Hematopoietic multipotent progenitor cell treated with erythropoietin and hydrocortisone succinate and interleukin-3 and kit ligand, for 4 days (in vitro differentiated cells): ENCODE measurements around the gene SCGB1D1.
A peak's percentile ranks its signal among the peaks of the same experiment; 100 is the strongest.
"Not testable (repeated sequence)": the region's sequence is repeated elsewhere in the genome, so short reads cannot be mapped to it uniquely, and the experiment has no call there.

Experiments
- DNase-seq: peaks from one replicate; pipeline ENCODE4 v3.0.0-alpha.2; 2015

The SCGB1D1 gene

DNA sequence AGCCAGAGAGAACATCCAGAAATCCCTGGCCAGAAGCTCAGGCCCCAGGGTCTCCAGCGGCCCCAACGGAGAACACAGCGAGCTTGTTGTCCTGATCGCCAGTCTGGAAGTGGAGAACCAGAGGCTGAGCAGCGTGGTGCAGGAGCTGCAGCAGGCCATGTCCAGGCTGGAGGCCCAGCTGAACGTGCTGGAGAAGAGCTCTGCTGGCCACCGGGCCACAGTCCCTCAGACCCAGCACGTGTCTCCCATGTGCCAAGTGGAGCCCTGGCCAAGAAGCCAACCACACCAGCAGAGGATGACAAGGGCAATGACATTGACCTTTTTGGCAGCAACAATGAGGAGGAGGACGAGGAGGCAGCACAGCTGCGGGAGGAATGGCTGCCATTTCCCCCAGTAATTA, 20.6 kb upstream of the SCGB1D1 start:
- DNase-seq, result no peak

DNA sequence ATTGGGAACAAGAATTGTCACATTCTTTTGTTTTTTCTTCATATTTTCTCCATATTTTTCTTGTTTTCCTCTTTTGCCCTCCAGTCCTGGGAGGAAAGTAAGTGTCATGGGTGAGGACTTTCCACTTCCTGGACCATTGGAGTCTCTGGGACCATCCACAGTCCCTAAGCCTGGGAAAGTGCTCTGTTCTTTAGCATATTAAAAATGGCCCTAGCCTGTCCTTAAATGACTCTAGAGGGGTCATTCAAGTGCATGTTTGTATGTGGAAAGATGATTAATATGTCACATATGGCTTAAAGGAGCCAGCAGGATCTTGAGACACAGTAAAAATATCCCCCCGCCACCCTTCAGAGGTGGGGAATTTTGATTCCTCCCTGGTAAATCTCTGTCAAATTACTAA, 20.1 kb upstream of the SCGB1D1 start:
- no peak for DNase-seq

DNA sequence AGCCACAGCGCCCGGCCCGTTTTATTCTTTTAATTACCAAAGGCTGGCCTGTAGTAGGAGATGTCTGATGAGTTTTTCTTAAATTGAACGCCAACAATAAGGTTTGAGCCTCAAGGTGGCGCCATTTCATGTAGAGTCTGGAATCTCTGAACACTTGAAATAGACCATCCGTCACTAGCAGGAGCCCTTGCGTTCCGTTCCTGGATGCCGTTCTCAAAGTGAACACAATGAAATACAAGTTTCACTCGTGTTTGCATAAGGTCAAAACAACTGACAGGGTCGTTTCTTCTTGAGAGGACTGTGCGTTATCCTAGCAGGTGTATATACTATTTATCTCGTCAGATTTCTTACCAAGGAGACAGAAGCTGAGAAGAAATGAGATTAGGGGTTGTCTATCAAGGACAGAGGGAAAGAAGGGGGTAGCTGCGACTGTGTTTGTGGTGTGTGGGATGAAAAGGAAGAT, 18.7 kb upstream of the SCGB1D1 start:
- peak; percentile 94 for DNase-seq

DNA sequence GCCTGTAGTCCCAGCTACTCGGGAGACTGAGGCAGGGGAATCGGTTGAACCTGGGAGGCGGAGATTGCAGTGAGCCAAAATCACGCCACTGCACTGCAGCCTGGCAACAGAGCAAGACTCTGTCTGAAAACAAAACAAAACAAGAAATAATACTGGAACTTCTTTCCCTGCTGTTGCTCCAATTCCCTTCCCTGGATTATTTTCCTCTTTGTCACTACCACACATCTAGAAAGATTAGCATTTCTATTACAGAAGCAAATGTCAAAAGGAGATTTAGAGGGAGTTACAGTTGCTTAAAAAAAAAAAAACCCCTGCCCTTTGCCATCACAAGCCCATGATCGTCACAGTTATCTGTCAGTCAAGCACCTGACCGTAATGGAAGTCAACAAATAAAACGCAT, 17.7 kb upstream of the SCGB1D1 start:
- no peak for DNase-seq

DNA sequence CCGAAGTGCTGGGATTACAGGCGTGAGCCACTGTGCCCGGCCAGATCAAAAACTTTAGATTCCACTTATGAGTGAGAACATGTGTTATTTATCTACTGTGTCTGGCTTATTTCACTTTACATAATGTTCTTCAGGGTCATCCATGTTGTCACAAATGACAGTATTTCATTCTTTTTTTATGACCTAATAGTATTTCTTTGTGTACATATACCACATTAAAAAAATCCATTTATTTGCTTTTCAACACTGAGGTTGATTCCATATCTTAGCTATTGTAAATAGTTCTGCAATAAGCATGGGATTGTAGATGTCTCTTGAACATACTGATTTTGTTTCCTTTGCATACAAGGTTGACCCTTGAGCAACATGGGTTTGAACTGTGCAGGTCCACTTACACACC, 13.2 kb upstream of the SCGB1D1 start:
- DNase-seq, result no peak

DNA sequence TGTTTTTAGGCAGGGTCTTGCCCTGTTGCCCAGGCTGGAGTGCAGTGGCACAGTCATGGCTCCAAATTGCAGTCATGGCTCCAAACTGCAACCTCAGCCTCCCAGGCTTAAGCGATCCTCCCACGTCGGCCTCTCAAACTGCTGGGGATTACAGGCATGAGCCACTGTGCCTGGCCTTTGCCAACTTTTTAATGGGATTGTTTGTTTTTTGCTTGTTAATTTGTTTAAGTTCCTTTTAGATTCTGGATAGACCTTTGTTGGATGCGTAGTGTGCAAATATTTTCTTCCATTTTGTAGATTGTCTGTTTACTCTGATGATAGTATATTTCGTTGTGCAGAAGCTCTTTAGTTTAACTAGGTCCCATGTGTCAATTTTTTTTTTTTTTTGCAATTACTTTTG, 10.0 kb upstream of the SCGB1D1 start:
- DNase-seq, result no peak

DNA sequence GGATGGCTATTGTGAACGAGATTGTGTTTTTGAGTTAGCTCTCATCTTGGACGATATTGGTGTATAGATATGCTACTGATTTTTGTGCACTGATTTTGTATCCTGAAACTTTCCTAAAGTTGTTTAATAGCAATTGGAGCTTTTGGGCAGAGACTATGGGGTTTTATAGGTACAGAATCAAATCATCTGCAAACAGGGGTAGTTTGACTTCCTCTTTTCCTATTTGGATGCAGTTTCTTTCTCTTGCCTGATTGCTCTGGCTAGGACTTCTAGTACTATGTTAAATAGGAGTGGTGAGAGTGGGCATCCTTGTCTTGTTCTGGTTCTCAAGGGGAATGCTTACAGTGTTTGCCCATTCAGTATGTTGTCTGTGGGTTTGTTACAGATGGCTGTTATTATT, 8.9 kb upstream of the SCGB1D1 start:
- DNase-seq, result no peak

DNA sequence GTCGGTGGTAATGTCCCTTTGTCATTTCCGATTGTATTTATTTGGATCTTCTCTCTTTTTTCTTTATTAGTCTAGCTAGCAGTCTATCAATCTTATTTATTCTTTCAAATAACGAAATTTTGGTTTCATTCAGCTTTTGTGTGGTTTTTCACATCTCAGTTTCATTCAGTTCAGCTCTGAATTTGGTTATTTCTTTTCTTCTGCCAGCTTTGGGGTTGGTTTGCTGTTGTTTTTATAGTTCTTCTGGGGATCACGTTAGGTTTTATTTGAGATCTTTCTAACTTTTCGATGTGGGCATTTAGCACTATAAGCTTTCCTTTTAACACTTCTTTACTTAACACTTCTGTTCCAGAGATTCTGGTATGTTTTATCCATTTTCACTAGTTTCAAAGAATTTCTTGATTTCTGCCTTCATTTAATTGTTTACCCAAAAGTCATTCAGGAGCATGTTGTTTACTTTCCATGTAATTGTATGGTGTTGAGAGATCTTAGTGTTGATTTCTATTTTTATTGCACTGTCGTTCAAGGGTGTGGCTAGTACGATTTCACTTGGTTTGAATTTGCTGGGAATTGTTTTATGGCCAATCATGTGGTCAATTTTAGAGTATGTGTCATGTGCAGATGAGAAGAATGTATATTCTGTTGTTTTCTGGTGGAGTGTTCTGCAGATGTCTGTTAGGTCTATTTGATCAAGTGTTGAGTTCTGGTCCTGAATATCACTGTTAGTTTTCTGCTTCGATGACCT, 7.7 kb upstream of the SCGB1D1 start:
- DNase-seq, result no peak

DNA sequence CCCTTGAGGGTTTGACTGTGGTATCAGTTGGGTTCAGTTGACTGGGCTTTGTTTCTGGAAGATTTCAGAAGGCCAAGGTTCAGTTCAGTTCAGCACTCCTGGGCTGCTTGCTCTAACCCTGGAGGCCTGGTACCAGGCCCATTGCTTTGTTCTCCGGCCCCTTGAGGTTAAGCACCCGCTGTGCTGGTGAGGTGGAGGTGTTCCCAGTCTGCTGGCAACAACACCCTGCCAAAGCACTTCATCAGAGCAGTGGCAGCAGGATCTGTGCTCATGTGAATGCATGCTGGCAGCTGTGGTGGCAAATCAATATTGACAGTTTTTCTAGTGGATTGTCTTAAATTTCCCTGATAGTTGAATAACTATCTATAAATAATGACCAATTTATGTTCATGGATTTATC, 3.8 kb upstream of the SCGB1D1 start:
- DNase-seq, result no peak

DNA sequence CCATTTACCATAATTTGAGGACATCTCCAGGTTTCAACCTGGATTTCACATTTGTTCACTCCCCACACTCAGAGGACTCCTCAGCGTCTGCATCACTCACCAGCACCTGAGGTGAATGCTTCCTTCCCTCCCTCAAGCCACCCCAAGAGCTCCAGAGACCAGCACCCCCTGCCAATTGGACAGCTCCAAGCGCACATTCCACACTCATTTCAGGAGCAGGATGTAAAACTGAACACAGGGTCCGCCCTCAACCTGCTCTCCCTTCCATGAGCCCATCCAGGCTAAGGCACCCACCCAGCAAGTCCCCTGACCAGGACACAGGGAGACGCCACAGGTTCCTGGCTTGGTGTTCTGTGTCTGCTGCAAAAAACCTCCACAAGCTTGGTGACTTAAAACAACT, 3.9 kb downstream of the SCGB1D1 start:
- peak; percentile 8 for DNase-seq

DNA sequence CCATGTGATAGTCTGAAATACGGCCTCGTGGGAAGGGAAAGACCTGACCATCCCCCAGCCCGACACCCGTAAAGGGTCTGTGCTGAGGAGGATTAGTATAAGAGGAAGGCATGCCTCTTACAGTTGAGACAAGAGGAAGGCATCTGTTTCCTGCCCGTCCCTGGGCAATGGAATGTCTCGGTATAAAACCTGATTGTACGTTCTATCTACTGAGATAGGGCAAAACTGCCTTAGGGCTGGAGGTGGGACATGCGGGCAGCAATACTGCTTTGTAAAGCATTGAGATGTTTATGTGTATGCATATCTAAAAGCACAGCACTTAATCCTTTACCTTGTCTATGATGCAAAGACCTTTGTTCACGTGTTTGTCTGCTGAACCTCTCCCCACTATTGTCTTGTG, 5.0 kb downstream of the SCGB1D1 start:
- DNase-seq, result not testable (repeated sequence)

DNA sequence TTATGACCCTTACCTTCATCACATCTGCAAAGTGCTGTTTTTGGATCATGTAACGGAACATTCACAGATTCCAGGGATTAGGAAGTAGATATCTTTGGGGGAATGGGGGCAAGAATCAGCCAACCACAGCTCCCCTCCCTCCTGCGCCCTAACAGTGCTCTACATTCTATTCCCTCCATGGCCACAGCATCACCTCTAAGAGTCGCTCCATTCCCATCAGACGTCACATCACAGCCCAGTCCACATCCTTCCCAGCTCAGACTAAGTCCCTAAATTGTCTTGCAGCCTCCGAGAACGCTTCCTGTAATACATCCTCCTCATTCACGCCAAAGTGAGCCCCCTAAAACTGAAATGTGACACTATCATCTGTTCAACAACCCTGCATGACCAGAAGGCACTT, 5.9 kb downstream of the SCGB1D1 start:
- DNase-seq, result no peak

DNA sequence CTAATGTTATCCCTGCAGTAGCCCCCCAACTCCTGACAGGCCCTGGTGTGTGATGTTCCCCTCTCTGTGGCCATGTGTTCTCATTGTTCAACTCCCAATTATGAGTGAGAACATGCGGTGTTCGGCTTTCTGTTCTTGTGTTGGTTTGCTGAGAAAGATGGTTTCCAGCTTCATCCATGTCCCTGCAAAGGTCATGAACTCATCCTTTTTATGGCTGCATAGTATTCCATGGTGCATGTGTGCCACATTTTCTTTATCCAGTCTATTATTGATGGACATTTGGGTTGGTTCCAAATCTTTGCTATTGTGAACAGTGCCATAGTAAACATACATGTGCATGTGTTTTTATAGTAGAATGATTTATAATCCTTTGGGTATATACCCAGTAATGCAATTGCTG, 7.4 kb downstream of the SCGB1D1 start:
- DNase-seq, result not testable (repeated sequence)

DNA sequence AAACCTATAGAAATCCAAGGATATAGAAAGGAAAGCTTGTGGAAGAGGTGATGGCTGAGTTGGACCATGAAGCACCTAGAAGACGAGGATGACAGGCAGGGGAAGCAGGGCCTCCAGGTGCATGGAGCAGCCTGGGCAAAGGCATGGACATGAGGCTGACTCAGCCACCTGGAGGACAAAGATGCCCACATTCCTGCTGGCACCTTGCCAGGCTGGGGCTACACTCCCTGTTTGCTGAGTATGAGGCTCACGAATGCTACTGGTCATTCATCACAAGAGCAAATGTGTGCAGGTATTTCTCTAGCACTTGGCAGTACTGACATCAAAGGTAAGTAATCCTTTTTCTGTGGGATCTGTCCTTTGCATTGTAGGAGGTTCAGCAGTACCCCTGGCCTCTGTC, 11.4 kb downstream of the SCGB1D1 start:
- DNase-seq, result no peak

DNA sequence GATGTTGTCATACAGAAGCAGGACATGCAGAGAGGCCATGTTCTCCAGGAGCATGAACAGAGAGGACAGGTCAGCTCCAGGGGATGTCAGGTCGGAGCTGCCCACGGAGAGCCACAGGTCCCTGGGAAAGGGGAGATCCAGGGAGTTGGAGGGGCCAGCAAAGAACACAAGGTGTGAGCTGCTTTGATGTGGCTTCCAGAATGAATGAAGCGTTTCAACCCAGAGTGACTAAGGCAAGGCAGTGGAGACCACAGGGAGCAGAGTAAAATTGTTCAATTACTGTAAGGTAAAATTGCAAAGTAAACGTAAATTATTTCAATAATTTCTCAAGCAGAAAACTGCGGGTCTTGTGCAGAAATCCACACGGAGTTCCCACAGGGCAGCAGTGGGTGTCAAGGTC, 12.9 kb downstream of the SCGB1D1 start:
- no peak for DNase-seq

DNA sequence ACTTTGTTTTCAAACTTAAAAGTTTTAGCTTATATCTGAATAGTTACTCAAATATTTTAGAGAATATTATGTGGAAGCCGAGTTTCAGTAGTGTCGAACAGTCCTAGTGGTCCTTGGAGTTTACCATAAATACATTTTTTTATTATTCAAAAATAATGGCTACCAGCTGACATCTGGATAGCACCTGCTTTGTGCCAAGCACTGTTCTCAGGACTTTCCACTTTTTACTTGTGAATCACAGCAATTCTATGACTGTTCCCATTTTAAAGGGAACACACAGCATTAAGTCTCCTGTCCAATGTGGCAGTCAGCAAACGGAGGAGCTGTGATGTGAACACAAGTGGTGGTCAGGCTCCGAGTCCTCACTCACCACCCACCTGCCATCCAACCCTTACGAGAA, 14.4 kb downstream of the SCGB1D1 start:
- no peak for DNase-seq

DNA sequence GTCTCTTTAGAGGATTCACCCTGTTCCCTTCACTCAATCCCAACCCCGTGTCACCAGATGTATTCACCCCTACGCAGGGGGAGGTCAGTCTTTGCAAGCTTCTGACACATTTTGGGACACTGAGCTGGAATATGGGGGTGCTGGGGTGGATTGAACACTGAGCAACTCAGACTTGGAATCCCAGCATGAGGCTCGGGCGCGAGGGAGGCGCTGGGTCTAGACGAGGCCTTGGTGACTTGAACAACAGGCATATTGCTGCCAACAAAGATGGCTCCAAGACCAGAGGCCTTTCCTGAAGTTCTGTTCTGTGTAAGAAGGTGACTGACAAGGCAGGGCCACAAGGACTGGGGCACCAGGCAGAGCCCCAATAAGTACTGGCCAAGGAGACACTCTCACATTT, 15.4 kb downstream of the SCGB1D1 start:
- no peak for DNase-seq

DNA sequence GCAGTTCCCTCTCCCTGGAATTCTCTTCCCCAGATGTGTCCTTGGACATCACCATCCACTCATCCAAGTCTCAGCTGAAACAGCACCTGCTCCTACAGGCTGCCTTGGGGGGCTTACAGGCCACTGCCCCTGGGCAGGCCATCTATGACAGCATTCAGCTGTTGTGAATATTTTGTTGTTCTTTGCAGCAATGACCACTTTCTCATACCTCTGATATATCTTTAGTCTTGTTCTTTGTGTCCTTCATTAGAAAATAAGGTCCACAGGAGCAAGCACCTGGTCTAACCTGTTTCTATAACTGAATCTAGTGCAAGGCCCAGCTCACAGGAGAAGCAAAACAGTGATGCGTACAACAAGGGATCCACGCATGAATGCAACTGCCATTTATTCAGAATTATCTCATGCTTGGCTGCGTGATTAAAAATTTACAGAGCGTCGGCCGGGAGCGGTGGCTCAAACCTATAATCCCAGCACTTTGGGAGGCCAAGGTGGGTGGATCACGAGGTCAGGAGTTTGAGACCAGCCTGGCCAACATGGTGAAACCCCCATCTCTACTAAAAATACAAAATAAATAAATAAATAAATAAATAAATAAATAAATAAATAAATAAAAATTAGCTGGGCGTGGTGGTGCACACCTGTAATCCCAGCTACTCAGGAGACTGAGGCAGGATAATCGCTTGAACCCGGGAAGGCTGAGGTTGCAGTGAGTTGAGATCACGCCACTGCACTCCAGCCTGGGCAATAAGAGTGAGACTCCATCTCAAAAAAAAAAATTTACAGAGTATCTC, 16.5 kb downstream of the SCGB1D1 start:
- not testable (repeated sequence) for DNase-seq

DNA sequence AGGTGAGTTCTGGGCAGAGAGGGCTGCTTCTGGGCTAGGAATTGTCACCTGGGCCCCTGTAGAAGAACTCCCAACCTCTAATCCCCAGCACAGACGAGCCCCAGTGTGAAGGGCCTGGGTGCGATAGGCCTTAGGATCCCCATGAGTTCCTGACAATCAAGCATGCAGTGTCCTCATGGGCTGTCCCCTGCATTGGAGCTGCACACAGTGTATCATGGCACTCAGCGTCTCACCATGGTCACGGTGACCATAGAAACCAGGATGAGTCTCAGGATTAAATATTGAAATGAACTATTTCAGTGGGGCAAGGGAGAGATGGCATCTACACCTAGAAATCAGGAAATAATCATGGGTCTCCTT, 18.7 kb downstream of the SCGB1D1 start:
- DNase-seq, result no peak

DNA sequence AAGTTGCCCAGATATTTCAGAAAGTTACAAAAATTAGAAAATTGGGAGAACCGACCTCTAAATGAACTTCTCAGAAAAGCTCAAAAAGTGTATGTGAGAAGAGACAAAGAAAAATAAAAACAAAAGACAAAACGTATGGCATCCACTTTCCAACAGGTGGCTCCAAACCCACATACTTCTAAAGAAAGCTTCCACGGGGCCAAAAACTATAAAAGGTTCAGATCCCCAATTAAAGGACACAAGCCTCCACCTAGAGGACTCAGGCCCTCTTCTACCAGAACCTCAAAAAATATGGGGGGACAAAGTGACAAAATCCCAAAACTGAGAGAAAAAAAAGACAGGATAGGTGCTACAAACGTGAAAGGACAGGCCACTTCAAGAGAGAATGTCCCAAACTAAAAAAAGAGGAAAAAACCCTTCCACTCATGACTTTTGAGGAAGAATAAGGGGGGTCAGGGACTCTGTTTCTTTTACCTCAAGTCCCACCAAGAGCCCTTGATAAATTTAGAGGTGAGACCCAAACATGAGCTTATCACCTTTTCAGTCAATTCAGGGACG, 27.3 kb downstream of the SCGB1D1 start:
- peak; percentile 67 for DNase-seq

DNA sequence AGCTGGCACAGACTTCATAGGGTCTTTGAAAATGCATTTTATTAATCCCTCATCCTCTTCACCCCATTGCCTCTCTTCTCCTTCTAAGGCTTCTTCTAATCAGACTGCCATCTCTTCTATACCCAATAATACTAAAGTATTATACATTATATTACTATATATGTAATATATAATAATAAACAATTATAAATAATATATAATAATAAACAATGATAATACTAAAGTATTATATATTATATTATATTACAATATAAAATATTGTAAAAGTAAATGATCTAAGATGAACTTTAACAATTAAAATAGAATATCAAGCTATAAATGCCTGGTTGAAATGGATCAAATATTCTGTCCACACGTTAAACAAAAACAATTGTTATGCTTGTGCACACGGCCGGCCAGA, 31.5 kb downstream of the SCGB1D1 start:
- no peak for DNase-seq

DNA sequence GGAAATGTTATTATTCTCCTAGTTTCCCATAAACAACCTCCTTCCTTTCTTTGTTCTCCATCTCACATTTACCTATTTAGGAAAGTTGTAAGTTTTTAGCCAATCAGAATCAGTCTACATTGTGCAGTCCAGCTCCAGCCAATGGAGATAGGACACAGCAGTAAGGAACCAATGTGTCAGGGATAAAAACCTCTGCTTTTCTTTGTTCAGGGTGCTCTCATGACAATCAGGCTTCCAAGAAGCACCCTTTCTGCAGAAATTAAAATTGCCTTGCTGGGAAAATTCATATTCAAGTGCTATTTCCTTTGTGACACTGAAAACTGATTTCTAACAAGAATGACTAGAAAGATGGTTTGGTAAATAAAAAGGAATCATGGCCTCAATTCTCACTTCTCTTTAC, 33.1 kb downstream of the SCGB1D1 start:
- peak; percentile 9 for DNase-seq

DNA sequence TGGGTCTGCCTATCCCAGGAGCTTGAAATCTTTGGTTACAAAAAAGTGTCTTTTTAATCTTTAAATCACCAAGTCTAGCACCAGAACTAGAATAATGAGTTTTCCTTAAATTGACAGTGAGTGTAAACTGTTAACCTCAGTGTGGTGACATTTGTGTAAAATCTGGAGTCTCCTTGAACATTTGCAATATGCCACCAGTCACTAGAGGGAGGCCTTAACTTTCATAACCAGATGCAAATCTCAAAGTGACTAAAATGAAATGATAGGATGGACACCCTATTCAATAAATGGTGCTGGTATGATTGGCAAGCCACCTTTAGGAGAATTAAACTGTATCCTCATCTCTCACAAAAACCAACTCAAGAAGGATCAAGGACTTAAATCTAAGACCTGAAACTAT, 43.7 kb downstream of the SCGB1D1 start:
- DNase-seq, result peak; percentile 18

DNA sequence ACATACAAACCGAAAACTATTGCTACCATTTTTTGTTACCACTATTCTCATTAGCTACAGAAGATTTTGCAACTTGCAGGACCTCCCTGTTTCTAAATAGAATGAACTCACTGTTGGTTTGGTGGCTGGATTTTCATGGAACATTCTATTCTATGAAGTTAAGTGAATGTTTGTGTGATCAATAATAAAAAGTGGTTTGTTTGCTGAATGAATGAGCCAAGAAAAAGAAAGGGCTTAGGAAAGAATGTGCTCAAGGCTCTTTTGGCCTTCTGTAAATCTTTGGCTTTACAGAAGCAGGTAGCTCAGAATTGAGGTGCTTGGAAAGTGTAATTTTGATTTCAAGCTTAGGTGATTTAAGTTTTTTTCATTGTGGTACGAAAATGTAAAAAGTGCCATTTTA, 46.2 kb downstream of the SCGB1D1 start:
- DNase-seq, result no peak
